AML-193 (cell line): ENCODE results near the gene SLC24A5.

Experiments used
- DNase-seq, 2 experiments: peaks; one replicate each; lab custom pipeline; 2025; lab: John Stamatoyannopoulos, UW

SLC24A5 gene

DNA sequence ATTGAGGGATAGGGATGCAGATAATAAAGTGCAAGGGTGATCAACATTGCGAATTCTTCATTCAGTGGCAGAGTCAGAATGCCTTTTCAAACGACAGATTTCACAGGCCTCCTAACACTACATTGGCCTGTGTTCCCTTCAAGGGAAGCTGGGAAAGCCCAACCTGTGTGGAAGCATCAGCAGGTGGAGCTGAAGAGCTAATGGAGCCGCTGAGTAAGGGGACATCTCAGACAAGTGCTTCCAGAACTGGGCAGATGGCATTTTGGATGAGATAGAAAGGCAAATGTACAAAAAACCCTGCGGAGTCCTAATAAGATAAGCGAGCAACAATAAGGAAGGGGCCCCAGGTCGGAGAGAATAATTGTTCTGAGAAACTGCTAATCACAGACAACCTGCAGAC, 8.5 kb upstream of the SLC24A5 start:
- DNase-seq, result no peak

DNA sequence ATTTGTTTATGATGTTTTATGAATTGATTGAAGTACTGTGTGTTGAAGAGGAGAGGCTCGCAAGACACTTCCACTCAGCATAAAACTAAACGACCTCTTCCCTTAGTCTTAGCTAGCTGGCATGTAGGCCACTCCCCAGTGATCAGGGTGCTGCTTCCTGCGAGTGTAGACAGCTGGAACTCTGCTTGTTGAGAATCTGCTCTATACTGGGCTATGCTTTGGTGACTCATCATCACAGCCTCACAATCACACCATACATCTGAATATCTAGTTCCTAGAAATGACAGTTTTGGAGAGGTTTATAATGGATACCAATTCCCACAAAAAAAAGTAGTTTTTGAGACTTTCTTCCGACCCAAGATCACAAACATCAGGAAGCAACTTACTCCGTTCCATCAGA, 1.5 kb upstream of the SLC24A5 start:
- no peak for DNase-seq

DNA sequence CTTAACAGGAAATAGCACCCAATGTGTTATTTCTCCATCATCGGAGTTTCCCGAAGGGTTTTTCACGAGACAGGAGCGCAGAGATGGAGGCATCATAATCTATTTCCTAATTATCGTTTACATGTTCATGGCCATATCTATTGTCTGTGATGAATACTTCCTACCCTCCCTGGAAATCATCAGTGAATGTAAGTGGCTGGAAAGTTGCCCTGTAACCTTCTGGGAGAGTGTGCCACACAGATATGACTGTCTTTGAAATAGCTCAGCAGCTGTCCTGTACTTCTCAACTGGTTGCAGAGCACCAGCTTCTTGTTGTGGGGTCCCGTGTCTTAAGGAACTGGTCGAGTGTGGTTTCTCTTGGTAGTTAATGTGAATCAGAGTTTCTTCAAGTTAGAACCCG, 1.1 kb downstream of the SLC24A5 start:
- no peak for DNase-seq

DNA sequence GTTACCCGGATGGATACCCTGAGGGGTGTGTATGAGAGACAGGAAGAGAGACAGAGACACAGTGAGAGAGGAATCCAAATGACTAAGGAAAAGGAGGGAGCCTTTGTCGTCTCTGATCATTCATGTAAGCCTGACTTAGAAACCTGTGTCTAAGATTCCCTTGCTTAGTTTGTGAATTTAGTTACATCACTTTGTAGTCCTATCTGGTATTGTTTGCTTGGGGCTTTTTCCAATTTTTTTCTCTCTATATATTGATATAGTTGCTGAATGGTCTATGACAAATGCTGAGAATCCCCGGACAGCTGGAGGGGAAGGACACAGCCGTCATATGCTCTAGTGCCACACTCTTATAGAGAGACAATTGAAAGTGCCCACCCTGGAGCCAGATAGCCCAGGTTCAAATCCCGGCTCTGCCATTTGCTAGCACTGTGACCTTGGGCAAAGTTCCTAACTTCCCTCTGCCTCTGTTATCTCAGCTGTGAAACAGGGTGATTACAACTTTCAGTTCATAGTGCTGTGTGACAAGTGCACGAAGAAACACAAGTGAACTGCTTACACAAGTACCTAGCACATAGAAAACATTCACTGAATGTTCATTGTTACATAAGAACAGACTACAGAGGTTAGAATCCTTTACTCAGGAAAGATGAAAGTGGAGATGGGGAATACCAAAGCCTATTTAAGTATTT, 6.0 kb downstream of the SLC24A5 start:
- DNase-seq, result no peak

DNA sequence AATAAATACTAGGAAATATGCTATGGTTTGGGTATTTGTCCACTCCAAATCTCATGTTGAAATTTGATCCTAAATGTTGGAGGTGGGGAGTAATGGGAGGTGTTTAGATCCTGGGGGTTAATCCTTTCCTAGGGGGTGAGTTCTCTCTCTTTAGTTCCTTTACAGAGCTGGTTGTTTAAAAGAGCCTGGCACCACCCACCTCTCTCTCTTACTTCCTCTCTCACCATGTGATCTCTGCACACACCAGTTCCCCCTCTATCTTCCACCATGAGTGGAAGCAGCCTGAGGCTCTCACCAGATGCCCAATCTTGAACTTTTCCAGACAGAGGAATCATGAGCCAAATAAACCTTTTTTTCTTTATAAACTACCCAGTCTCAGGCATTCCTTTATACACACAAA, 10.5 kb downstream of the SLC24A5 start:
- DNase-seq, result no peak

DNA sequence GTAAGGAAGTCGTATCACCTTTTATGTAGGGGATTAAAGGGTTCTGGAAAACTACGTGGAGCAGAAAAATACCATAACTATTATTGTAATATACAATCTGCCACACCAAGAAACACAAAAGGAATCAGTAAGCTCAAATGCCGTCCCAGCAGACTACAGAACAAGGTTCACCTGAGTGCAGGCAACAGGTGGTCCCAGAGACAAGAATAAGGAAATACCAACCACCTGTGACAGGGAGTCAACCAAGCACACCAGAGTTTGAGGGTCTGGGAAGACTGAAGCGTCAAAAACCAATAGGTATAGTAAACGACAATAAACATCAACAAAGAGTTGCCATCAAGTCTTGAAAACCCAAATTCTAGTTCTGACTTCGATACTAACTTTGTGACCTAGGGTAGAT, 12.1 kb downstream of the SLC24A5 start:
- DNase-seq, result no peak

DNA sequence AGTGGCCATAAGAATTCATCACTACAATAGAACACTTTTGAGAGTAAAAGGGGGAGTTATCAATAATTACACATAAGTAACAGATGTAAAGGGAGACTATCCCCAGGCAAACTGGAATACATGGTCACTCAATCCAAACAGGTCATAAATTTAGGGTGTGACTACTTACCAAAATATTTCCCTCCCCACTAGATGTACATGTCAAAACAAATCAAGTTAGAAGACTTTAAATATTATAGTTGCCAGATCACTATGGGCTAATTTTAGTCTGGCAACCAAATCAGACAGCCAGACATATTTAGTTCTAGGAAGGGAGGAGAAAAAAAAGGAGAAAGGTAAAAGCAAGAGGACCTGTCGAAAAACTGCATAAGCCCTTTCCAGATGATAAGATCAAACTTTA, 23.1 kb downstream of the SLC24A5 start:
- DNase-seq, result no peak

DNA sequence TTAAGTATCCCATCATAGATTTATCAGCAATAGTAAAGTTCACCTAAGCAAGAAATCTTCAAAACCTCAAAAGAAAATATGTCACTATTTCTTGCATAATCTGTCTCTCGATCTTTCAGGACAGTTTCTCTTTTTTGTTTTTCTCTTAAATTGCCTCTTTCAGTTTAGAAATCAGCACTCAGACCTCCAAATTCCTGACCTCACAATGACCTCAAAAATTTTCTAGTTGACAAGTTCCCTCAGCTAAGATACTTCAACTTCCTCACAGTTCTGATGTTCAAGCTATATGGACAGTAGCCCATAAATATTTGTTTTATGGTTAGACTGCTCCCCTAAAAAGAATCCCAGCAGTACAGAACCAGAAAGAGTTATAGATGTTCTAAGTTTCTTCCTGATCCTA, 24.1 kb downstream of the SLC24A5 start:
- no peak for DNase-seq

DNA sequence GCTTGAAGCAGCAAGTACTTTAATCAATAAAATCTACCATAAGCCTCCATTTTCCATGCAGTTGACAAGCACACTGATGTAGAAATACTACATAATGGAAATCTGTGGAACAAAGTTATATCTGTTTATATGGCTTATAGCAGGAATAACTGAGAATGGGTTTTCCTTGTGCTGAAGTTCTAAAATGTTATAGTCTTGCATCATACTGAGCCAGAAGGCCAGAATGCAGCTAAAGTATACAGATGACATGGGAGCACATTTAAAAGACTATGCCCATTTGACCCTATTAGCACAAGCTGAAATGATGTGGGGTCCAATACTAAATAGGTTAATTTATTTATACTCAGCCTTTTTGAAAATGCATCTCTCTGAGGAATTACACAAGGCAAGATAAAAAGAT, 25.1 kb downstream of the SLC24A5 start:
- DNase-seq, result no peak

DNA sequence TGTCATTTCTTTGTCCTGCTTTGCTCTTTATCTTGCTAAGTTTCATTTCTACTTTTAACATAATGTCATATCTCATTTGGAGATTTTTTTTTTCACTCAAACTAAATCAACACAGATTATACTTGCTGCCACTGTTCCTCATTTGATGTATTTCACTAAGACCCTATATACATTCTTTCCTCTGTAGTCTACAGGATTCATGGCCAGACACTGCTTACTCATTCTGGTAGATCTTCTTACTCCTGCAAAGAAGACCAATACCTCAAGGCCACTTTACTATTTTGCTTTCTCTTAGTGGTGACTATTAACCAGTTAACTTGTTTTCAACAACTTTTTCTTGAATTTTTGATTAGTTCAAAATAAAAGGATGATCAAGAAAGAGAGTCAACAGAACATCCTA, 26.6 kb downstream of the SLC24A5 start:
- no peak for DNase-seq

DNA sequence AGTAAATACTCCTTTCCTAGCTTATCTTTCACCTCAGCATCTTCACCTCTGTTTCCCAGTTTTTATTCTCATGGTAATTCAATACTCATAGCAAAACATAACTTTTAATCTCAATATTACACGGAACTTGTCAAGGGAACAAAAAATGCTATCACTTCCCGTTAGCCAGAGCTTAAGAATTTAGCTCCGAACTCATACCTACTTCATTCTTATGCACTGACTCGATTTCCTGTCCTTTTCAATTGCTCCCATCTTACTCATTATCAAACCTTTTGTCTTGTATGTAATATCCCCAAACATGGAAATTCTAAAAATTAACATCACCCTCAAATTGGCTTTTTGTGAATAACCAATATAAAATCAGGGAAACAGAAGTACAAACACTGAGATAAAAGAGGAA, 29.1 kb downstream of the SLC24A5 start:
- no peak for DNase-seq

DNA sequence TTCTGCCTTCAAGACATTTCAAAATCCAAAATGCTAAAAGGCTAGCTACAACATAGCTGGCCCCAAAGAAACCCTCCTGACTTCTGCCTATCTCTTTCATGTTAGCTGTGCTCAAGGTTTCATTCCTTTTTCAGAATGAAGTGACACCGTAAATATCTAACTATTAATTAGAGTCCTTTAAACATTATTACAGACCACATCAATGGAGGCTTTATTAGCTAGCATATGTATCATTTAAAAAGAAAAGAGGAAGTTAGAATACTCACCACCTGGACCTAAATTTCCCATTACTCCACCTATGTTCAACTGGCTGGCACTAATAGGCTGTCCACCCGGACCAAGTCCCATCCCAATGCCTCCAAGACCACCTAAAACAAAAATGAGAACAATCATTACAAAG, 32.7 kb downstream of the SLC24A5 start:
- DNase-seq, result no peak

DNA sequence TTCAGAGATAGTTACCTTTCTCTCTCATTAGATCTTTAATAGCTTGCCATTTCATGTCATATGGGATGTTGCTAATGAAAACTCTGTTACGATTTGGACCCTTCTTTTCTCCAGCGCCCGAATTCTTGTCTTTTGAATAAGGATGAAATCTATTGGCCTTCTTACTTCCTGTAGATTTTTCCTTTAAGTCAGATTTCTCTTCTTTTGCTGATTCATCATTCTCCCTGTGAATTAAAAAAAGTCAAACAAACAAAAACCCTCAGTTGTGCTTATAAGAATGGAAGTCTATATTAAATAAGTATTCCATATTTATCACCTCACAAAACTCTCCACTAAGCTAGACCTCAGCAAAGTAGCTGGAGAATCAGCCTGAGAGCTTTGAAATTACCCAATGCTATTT, 47.8 kb downstream of the SLC24A5 start:
- no peak for DNase-seq

DNA sequence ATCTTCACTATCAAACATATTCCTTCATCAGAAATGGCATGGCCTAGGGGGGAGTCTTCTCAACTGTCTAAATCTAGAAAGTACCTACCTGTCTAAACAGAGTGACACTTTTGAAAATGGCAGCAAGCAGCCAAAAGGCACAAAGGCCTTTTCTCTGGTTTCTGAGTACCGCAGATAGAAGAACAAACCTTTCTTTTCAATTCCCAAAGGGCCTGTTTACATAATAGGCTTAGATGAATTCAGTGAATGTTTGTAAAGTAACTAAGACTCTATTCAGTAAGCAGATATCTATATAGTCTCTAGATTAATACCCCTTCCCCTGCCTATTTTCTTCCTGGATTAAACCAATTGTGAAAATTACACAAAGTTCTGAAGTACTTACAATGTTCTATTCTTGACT, 50.2 kb downstream of the SLC24A5 start:
- DNase-seq, result no peak

DNA sequence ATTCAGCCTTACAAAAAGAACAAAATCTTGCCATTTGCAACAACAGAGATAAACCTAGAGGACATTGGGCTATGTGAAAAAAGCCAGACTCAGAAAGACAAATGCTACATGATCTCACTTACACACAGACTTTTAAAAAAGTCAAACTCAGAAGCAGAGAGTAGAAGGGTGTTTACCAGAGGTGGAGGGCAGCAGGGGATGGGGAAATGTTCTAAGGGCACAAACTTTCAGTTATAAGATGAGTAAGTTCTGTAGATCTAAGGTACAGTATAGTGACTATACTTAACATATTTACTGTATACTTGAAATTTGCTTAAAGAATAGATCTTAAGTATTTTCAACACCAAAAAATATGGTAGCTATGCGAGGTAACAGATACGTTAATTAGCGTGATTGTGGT, 54.3 kb downstream of the SLC24A5 start:
- no peak for DNase-seq

DNA sequence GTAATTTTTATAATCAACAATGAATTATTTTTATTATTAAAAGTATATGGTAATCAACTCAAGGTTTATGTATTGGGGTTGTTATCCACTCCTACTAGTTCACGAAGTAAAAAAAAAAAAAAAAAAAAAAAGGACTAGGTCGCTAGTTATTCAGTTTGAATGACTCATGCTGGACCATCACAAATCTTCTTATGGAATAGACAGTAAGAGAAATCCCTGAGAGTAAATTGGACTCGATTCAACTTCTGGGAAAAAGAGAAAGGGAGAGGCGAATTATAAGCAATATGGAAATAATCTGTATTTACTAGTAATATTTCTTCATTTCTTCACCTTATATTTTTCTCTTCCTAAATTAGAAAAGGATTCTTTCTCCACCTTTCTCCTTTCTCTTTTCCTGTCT, 55.3 kb downstream of the SLC24A5 start:
- DNase-seq, result no peak

DNA sequence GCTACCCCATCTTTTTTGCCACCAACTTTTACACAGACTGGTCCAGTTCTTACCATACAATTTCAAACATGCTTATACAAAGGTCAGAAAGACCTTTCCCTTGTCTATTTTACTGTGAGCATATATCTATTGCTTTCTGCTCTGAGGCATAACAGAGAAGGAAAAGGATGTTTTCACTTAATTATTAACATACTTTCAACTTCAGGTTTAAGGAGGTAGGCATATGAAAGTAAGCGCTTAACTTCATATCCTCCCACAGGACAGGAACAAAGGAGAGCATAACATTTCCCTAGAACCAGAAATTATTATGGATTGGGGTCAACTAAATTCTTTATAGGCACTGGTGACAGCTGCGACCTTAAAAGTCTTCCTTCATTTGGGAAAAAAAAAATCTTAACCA, 56.2 kb downstream of the SLC24A5 start:
- DNase-seq, result no peak

DNA sequence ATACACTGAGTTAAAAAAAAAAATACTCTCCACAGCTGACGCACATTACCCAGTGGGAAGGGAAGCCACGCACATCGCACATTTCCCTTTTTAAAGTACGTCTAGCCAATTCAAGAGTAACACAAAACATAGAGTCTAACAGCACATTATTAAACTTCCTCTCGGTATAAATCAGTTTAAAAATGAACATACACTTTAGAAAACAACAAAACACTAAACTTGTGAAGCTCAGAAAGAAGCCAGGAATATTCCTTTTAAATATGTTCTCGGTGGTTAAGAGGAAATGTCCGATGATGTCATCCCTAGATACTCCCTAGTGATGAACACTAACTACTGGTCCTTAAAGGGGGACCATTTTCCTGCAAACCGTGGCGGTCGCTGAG, 56.6 kb downstream of the SLC24A5 start:
- no peak for DNase-seq

DNA sequence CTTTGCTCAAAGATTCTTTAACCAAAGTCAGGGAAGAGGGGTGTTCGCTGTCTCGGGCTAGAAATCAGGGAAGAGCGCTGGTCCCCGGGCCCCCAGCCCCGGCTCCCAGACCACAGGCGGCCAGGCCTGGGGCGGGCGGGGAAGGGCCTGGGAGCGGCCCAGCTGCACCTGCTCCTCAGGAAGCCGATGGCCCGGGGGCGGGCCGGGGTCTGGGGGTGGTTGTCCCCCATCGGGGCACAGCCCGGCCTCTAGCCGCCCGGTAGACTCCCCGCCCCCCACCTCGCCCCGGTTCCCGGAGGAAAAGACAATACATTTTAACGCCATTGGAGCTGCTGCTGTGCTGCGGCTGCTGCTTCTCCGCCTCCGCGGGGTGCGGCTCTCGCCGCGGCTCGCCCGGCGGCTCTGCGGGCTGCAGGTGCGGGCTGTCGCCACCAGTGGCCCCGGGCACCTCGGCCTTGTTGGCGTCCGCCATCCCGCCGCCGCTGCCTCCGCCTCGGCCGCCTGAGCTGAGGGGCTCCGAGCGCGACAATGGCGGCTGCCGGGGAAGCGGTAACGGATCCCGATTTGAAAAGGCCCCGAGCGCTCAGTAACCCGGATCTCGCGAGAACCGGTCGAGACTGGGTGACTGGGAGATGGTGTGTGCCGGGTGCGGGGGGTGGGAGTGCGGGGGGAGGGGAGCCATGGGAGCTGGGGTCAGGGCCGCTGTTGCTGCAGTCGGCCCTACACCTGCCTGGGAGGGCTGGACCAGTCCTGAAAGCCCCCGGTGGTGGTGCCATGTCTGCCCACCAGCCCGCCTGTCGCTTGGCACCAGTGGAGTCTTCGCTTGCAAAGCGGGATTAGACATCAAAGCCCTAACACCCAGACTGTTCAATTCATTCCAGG, 57.2 kb downstream of the SLC24A5 start, which contains the start of gene MYEF2:
TSS of gene MYEF2 (minus strand) at position 530 of the 882 bp plus-strand sequence. CDS start at position 472, 58 bp downstream.
- no peak for DNase-seq

DNA sequence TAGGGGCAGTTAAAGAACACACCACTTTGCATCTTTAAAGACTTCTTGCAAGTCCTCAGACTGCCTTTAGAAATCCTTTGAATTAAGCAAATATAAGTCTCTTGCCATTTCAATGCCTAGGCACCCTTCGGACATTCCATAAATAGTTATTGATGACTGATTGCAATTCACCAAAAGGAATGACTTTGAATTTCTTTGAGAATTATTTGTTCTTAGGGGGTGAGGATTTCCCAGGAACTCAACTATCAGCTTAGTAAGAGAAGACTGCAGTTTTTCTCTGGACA, 57.8 kb downstream of the SLC24A5 start:
- no peak for DNase-seq

DNA sequence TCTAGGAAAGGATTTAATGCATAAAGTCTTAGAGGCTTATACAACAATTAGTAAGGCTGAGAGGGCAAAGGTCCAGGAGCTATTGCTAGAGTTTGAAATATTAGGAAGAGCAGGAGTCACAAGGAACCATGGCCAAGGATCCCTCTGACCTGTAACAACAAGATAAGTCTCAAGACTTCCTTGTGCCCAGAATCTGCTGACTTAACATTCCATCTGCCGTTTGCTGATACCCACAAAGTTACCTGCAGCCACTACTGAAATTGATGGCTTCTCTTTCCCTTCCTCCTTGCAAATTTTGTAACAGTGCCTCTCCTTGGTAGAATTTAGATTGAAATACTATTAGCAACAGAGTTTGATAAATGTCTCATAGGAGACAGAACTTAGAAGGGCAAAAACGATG, 62.0 kb downstream of the SLC24A5 start:
- no peak for DNase-seq

DNA sequence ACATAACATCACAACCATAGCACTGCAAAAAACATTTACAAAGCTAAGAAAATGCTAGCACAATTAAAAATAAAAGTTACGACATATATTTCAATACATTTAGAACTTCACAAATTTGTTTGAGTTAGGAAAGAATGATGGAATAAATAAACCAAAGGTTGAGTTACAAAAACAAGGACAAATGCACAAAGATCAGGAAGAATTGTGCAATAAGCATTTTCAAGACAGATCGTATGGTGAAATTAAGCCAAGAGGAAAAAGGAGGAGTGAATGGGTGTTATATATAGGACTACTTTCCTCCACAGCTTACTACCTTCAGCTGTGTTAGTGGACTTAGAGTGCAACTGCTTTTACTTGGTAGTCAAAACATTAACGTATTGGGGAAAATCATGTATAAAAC, 64.7 kb downstream of the SLC24A5 start:
- no peak for DNase-seq

DNA sequence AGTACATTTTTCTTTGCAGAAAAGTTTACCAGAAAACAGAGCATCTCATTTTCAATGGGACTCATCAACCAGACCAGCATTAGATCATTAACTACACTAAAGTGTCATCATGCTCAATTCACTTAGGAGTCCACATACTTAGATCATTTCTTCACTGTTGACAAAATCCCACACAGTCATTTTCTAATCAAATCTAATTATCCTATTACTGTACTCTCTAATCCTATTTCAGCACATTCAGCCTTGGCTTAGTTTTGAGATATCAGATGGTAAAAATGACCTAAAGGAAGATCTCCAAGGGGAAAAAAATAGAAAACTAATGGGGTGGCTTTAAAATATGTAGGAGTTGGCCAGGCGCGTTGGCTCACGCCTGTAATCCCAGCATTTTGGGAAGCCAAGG, 65.5 kb downstream of the SLC24A5 start:
- no peak for DNase-seq
